Chondrocyte (in vitro differentiated cells): ENCODE results near the gene ELP5. TPM values are rescaled to one million over a fixed set of nuclear protein-coding genes. Genes with fewer than 3 reads are reported as not detected.
"Not testable (repeated sequence)": the region's sequence is repeated elsewhere in the genome, so short reads cannot be mapped to it uniquely, and the experiment has no call there.

ENCODE experiments used
- DNase-seq: peaks from one replicate; pipeline ENCODE4 v3.0.0; 2021; ENCODE audit warnings: mixed read lengths, low spot score
- H3K27ac Mint-ChIP-seq: one replicate; pipeline ENCODE4 v1.8.0; 2021; ENCODE audit warnings: mild to moderate bottlenecking, moderate library complexity, mixed read lengths; ENCODE audit not compliant: unreplicated experiment
- H3K27me3 Mint-ChIP-seq: 2 replicates; pipeline ENCODE4 v1.8.0; 2021; ENCODE audit warnings: low read depth, mixed read lengths
- H3K36me3 Mint-ChIP-seq: 2 replicates; pipeline ENCODE4 v1.8.0; 2021; ENCODE audit warnings: low read depth, mixed read lengths
- H3K4me1 Mint-ChIP-seq: 2 replicates; pipeline ENCODE4 v1.8.0; 2021; ENCODE audit warnings: low read depth, mild to moderate bottlenecking, mixed read lengths
- H3K4me3 Mint-ChIP-seq: one replicate; pipeline ENCODE4 v1.8.0; 2021; ENCODE audit warnings: mild to moderate bottlenecking, moderate library complexity, mixed read lengths; ENCODE audit not compliant: unreplicated experiment
- H3K9me3 Mint-ChIP-seq: 2 replicates; pipeline ENCODE4 v1.8.0; 2021; ENCODE audit warnings: low read depth, mixed read lengths
- CTCF ChIP-seq: fragments of 200-600 bp; sonication (generic); IDR thresholded peaks from 2 replicates; pipeline ENCODE4 v1.5.0; 2021; ENCODE audit warnings: antibody characterized with exemption, mild to moderate bottlenecking, moderate library complexity
- total RNA-seq: library from RNA; stranded (reverse); gene quantifications from 3 replicates; pipeline ENCODE4 v1.2.1, GENCODE V29; 2021

ELP5 gene
- total RNA-seq, 1 donor from 2014 or later: 24.9 TPM

- DNase-seq: no peak
- TF ChIP-seq CTCF: no peak
- Mint-ChIP-seq H3K4me3 (peak overlapping the region; percentile 87), H3K9me3 (no peaks in the 10 kb centered on the region), H3K36me3 (peaks cover 26% of the 10 kb centered on the region), H3K27ac (peak overlapping the region; percentile 92), H3K27me3 (no peaks in the 10 kb centered on the region), H3K4me1 (peaks cover 54% of the 10 kb centered on the region)
These were observed 11.6 kb upstream of the ELP5 start for GRCh38 chr17:7240375-7240774.

DNA sequence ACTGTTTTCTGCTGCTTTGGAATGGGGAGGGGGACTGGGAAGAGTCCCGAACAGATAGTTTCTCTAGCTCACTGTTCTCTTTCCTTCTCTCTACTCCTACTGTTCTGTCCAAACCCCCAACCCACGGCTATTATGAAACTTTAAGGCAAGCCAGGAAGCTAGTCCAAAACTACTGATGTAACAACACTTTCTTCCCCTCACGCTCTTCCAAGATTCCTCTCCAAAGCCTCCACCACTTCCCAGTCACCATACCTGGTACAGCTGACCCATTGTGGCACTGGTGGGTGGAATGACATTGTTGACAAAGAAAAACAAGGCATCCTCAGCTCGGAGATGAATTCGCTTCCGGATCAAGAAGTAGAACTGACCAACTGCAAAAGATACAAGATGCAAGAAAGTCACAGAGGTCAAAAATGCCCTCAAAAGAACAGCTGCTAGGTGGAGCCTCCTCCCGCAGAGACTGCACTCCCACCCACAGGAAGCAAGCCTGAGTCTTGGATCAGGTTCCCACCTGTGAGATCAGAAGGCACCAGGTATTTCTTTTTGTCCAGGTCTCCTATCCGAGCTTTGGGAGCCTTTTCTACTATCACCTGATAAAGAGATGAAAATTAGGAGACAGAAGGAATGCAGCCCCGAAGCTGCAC, 10.8 kb upstream of the ELP5 start:
- no peak for TF ChIP-seq CTCF
- Mint-ChIP-seq H3K36me3 (peaks cover 25% of the 10 kb centered on the region), H3K4me1 (peaks cover 45% of the 10 kb centered on the region), H3K27me3 (no peaks in the 10 kb centered on the region), H3K27ac (peak overlapping the region; percentile 100), H3K4me3 (peak overlapping the region; percentile 87), H3K9me3 (no peaks in the 10 kb centered on the region)
- no peak for DNase-seq

DNA sequence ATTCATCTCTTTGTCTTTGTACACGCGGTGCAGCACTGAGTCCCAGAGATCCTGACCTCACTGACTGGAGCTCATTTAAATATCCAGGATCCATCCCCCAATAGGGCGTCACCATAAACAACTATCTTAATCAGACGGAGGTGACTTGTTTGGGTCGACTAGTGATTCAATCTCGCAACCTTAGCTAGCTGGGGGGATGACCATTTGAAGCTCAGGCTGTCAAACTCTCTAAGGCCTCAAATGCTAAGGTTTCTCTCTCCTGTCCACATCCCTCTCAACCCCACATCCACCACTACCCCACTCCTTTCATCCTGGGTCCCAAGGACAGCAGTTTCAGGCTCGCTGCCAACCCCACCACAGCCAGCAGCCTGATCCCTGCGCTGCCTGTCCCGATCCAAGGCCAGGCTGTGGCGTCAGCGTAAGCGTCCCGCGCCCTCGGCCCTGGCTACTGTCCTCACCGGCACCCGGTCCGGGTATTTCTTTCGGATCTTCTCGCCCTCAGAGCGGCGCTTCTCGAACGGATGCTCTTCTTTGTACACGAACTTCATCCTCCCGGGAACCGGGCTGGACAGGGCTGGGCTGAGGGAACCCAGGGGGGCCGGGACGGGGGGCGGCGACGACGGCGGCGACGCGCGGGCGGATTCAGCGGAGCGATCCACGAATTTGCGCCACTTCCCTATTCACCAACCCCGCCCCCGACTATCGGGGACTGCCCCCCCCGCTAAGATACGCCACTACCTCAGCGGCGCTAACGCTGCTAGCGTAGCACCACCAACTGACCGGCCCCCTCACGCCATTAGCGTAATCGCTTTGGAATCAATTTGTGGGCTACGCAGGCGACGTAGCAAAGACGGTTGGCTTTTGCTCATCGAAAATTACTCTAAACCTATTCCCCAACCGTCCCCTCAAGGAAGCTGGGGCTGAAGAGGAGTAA, 10.0 kb upstream of the ELP5 start, which contains the start of gene GABARAP:
Gene GABARAP (minus strand): TSS at position 667 of the 934 bp plus-strand sequence. CDS start 119 bp downstream, at position 548.
- H3K36me3 Mint-ChIP-seq: peaks cover 26% of the 10 kb centered on the region
- peak within 1 kb of the TSS; percentile 100 for H3K27ac Mint-ChIP-seq
- H3K4me1 Mint-ChIP-seq: peaks cover 38% of the 10 kb centered on the region
- DNase-seq: no peak
- no peaks in the 10 kb centered on the region for H3K27me3 Mint-ChIP-seq
- H3K9me3 Mint-ChIP-seq: no peaks in the 10 kb centered on the region
- H3K4me3 Mint-ChIP-seq: peak within 1 kb of the TSS; percentile 87
- no peak for TF ChIP-seq CTCF

GRCh38 chr17:7242717-7243452, 9.1 kb upstream of the ELP5 start:
- Mint-ChIP-seq H3K27ac (peak overlapping the region; percentile 100), H3K4me1 (peaks cover 33% of the 10 kb centered on the region), H3K36me3 (peaks cover 26% of the 10 kb centered on the region), H3K9me3 (no peaks in the 10 kb centered on the region), H3K27me3 (no peaks in the 10 kb centered on the region), H3K4me3 (peak overlapping the region; percentile 87)
- peak; percentile 15 for TF ChIP-seq CTCF
- DNase-seq: no peak

DNA sequence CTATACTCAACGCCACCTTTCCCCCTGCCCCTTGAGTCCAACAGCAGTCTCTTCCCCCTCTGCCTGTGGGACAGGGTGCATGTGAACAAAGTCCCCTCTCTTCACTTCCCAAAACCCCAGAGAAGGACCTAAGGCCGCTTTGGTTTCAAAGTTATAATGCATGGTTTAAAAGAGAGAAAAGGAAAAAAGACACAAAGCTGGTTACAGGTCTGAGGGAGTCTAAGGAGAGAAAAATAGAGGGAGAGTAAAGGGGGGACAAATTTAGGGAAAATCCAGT, 8.6 kb upstream of the ELP5 start:
- DNase-seq: no peak
- H3K36me3 Mint-ChIP-seq: peaks cover 26% of the 10 kb centered on the region
- peak; percentile 3 for TF ChIP-seq CTCF

DNA sequence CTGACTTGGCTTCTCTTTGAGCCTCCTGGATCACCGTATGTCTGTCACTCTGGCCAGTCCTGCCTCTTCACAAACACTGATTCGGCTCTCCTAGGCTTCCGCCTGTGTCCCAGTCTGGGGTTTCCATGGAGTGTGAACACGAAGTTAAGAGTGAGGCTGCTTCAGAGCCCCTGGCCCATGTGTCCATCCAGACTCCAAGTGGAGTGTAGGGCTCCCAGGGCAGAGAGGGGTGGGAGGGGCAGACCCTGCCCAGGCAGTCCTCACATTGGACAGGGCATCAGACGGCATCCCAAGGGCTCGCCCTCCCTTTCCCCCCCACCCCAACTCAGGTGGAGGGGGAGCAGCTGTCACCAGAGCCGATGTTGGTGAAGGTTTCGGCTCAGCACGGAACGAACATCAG, 8.2 kb upstream of the ELP5 start:
- not testable (repeated sequence) for H3K27me3 Mint-ChIP-seq, DNase-seq, H3K9me3 Mint-ChIP-seq
- Mint-ChIP-seq H3K36me3 (peaks cover 26% of the 10 kb centered on the region), H3K27ac (peak overlapping the region; percentile 100), H3K4me3 (peak overlapping the region; percentile 87), H3K4me1 (peaks cover 38% of the 10 kb centered on the region)

More for the DNA sequence above, 8.6 kb upstream of the ELP5 start:
- H3K27me3 Mint-ChIP-seq: no peaks in the 10 kb centered on the region
- no peaks in the 10 kb centered on the region for H3K9me3 Mint-ChIP-seq
- H3K27ac Mint-ChIP-seq: peak overlapping the region; percentile 100
- peaks cover 33% of the 10 kb centered on the region for H3K4me1 Mint-ChIP-seq
- peak overlapping the region; percentile 87 for H3K4me3 Mint-ChIP-seq
